ENCODE data around the gene SCN1B. TPM values are rescaled to one million over a fixed set of nuclear protein-coding genes. Genes with fewer than 3 reads are reported as not detected.

Gene SCN1B
- total and polyA plus RNA-seq, 12 donors: 24.5 to 70.5 (median 41.5) TPM

DNA sequence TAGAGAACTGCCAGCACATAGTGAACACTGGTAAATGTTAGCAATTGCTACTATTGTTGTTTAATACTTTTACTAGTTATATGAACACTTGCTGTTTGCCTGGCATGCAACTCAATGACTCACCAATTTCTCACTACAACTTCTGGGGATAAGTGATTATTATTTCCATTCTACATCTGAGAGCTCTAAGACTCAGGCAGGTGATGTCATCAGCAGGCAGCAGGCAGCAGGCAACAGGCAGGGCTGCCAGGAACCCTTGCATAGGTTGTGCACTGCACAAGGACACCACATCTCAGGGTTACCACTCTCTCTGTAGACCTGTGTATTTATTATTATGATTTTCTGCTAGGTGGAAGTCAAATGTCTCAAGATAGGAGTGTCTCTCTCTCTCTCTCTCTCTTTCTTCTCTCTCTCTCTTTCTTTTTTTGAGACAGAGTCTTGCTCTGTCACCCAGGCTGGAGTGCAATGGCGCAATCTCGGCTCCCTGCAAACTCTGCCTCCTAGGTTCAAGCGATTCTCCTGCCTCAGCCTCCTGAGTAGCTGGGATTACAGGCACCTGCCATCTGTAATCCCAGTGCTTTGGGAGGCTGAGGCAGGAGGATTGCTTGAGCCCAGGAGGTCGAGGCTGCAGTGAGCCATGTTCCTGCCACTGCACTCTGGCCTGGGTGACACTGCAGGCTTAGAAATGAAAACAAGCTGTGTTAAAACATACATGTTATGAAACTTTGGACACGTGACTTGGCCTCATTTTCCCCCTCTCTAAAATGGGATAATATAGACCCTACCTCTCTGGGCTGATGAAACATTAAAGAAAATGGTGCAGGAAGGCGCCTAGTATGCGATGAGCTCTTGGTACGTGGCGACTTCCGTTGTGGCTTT, 33.9 kb downstream of the SCN1B start:
- 83 to 85% methylated on average over 10 of the region's 10 CpGs for WGBS, 2 donors
- Histone ChIP-seq H3K27me3 (peaks cover 0 to 3% (median 0%) of the 10 kb centered on the region in 7 donors), H3K27ac (no peak overlapping the region), H3K36me3 (no peaks in the 10 kb centered on the region), H3K4me1 (peaks cover 0 to 7% (median 0%) of the 10 kb centered on the region in 9 donors), H3K4me3 (no peak overlapping the region), H3K9me3 (peaks cover 0 to 3% (median 0%) of the 10 kb centered on the region in 11 donors)
- intact Hi-C loops (cut with DNase I): loop anchor here in 1 of 10 donors (10.0 kb wide), 1 partner anchor 71 kb away; the partner anchor contains the start of genes FXYD1 and LGI4
- TF ChIP-seq CTCF (IDR thresholded peaks at IDR 0.05): no peak
- no peak for DNase-seq
- ATAC-seq: no peak

- H3K27ac ChIP-seq: no peak overlapping the region
- DNase-seq (no peak), ATAC-seq (peak in 1 of 8 donors; percentile 28)
- H3K4me3 ChIP-seq: no peak overlapping the region
- H3K9me3 ChIP-seq: peaks cover 0 to 7% (median 4%) of the 10 kb centered on the region in 11 donors
- intact Hi-C loops (cut with DNase I): loop anchor here in 5 of 10 donors (5.0 to 10.0 kb wide), 4 partner anchors 67 to 77 kb away; partner anchors contain the start of genes FXYD1 (in 3 of the 5), LGI4 (in 3 of the 5) and FXYD7 (in 1 of the 5)
- no peak for TF ChIP-seq CTCF (IDR thresholded peaks at IDR 0.05)
- peaks cover 0 to 9% (median 0%) of the 10 kb centered on the region in 7 donors for H3K27me3 ChIP-seq
- WGBS, 2 donors: 90 to 91% methylated on average over 10 of the region's 10 CpGs
- H3K4me1 ChIP-seq: peaks cover 0 to 7% (median 0%) of the 10 kb centered on the region in 9 donors
- no peaks in the 10 kb centered on the region for H3K36me3 ChIP-seq
Measured at GRCh38 chr19:35065574-35065973, 35.3 kb downstream of the SCN1B start.

DNA sequence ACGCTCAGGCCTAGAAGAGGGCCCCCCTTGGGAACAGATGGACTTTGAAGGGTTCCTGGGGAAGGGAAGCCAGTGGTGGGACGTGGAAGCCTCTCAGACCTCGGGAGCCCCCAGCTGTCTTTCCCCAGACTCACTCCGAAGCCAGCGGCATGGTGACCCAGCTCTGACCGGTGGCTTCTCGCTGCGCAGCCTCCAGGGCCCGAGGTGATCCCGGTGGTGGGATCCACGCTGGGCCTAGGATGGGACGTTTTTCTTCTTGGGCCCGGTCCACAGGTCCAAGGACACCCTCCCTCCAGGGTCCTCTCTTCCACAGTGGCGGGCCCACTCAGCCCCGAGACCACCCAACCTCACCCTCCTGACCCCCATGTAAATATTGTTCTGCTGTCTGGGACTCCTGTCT, 35.9 kb downstream of the SCN1B start:
- Histone ChIP-seq H3K9me3 (peaks cover 0 to 13% (median 6%) of the 10 kb centered on the region in 11 donors), H3K27ac (no peak overlapping the region), H3K4me3 (no peak overlapping the region), H3K27me3 (peaks cover 0 to 9% (median 0%) of the 10 kb centered on the region in 7 donors), H3K36me3 (no peaks in the 10 kb centered on the region), H3K4me1 (peaks cover 0 to 7% (median 0%) of the 10 kb centered on the region in 9 donors)
- ATAC-seq: peak in 1 of 8 donors; percentile 19
- TF ChIP-seq CTCF (IDR thresholded peaks at IDR 0.05): no peak
- intact Hi-C loops (cut with DNase I): loop anchor here in 7 of 10 donors (2.0 to 10.0 kb wide), 6 partner anchors 66 to 76 kb away; partner anchors contain the start of genes LGI4 (in 4 of the 7), FXYD1 (in 3 of the 7) and FXYD7 (in 1 of the 7)
- DNase-seq: no peak
- 89 to 92% methylated on average over 15 of the region's 15 CpGs for WGBS, 2 donors
